AML-193 (cell line): ENCODE data around the gene RNFT1.
"Not testable (repeated sequence)": the region's sequence is repeated elsewhere in the genome, so short reads cannot be mapped to it uniquely, and the experiment has no call there.

Source experiments
- DNase-seq, 2 experiments: peaks; one replicate each; lab custom pipeline; 2025; lab: John Stamatoyannopoulos, UW

RNFT1 gene

GRCh38 chr17:59930121-59930520 lies 34.4 kb downstream of the RNFT1 start:
- not testable (repeated sequence) for DNase-seq

GRCh38 chr17:59920637-59921036 lies 43.9 kb downstream of the RNFT1 start:
- not testable (repeated sequence) for DNase-seq

- no peak for DNase-seq
Measured at GRCh38 chr17:59916446-59916845, 48.1 kb downstream of the RNFT1 start.

GRCh38 chr17:59914274-59914854 lies 50.2 kb downstream of the RNFT1 start:
- DNase-seq = peak; percentile 77 to 81

- no peak for DNase-seq
Measured at GRCh38 chr17:59907467-59907866, 57.1 kb downstream of the RNFT1 start.

GRCh38 chr17:59903455-59903854 lies 61.1 kb downstream of the RNFT1 start:
- no peak for DNase-seq
